Measurements from ENCODE around the gene PCK2.

The PCK2 gene

DNA sequence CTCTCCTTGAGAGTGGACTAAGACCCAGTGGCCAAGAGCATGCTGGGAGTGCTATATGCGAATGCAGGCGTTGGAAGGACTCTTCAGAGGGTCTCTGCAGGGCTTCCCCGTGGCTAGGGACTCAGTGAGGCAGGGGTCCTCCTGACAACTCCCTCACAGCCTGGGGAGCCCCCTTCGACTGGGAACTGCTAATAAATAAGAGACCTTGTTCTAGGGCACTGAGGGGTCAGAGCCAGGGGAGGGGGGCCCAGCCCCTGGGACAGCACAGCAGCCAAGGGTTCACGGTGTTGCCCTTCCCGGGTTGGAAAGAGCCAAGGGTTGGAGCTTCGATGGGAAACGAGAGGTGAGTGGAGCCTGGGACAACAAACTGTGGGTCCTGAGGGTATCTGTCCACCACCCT is 28.7 kb upstream of the PCK2 start:
- Histone ChIP-seq H3F3A (ENCODE audit: insufficient read depth, low read length) (no peaks in the 10 kb centered on the region), H3K9ac (ENCODE audit: low read length) (no peak overlapping the region), H3K9me2 (replicated peaks; ENCODE audit: insufficient read depth, low read length) (no peaks in the 10 kb centered on the region), H3K4me1 (ENCODE audit: low read length) (no peaks in the 10 kb centered on the region), H4K20me1 (ENCODE audit: insufficient read depth, low read length) (no peaks in the 10 kb centered on the region), H3K27me3 (replicated peaks; ENCODE audit: insufficient read depth, low read length) (no peaks in the 10 kb centered on the region), H3K36me3 (replicated peaks; ENCODE audit: insufficient read depth, low read length) (no peaks in the 10 kb centered on the region), H3K27ac (ENCODE audit: low read length) (no peak overlapping the region), H2AFZ (ENCODE audit: low read length) (no peak overlapping the region), H3K9me3 (replicated peaks; ENCODE audit: insufficient read depth, low read length) (no peaks in the 10 kb centered on the region), H3K4me3 (ENCODE audit: low read length) (no peak overlapping the region), H3K4me2 (ENCODE audit: low read depth, low read length) (no peak overlapping the region), H3K79me2 (ENCODE audit: low read length) (no peaks in the 10 kb centered on the region)
- no peak for DNase-seq
- TF ChIP-seq EZH2 (optimal IDR thresholded peaks at IDR 0.05; ENCODE audit: low read depth, low read length), result no peak
- TF ChIP-seq, protein P1, sequence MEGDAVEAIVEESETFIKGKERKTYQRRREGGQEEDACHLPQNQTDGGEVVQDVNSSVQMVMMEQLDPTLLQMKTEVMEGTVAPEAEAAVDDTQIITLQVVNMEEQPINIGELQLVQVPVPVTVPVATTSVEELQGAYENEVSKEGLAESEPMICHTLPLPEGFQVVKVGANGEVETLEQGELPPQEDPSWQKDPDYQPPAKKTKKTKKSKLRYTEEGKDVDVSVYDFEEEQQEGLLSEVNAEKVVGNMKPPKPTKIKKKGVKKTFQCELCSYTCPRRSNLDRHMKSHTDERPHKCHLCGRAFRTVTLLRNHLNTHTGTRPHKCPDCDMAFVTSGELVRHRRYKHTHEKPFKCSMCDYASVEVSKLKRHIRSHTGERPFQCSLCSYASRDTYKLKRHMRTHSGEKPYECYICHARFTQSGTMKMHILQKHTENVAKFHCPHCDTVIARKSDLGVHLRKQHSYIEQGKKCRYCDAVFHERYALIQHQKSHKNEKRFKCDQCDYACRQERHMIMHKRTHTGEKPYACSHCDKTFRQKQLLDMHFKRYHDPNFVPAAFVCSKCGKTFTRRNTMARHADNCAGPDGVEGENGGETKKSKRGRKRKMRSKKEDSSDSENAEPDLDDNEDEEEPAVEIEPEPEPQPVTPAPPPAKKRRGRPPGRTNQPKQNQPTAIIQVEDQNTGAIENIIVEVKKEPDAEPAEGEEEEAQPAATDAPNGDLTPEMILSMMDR (IDR thresholded peaks at IDR 0.05; ENCODE audit: low read length), result no peak
- no peak for TF ChIP-seq EZH2phosphoT487 (IDR thresholded peaks at IDR 0.05; ENCODE audit: low read length)

DNA sequence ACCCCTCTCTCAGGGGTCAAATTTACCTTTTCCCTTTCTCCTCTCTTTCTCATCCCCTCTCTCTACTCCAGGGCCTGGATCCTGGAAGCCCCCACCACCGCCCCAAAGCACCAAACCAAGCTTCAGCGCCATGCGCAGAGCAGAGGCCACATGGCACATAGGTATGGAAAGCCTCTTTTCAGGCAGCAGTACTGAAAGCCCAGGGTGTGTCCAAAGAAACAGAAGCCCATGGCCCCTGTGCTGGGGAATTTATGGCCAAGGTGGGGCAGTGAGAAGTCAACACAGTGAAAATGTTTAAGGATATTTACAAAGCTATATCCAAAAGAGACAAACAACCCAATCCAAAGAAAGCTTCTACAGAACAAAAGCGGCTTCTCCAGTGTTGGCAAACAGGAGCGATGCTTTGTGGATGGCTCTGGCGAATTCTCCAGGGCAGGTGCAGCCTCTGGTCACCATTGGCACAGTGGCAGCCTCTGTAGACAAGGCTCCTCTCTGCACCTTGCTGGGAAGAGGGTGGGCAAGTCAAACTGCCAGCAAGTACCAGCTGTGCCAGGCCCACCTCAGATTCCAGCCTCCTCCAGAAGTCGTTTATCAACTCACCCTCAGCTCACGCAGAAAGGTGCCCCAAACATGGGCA is 27.5 kb upstream of the PCK2 start:
- no peak overlapping the region for H3K9ac ChIP-seq (ENCODE audit: low read length)
- H3K4me2 ChIP-seq (ENCODE audit: low read depth, low read length), result no peak overlapping the region
- H3K4me1 ChIP-seq (ENCODE audit: low read length), result no peaks in the 10 kb centered on the region
- H2AFZ ChIP-seq (ENCODE audit: low read length), result no peak overlapping the region
- H4K20me1 ChIP-seq (ENCODE audit: insufficient read depth, low read length), result no peaks in the 10 kb centered on the region
- no peak overlapping the region for H3K4me3 ChIP-seq (ENCODE audit: low read length)
- no peak for DNase-seq
- no peaks in the 10 kb centered on the region for H3K27me3 ChIP-seq (replicated peaks; ENCODE audit: insufficient read depth, low read length)
- H3K9me3 ChIP-seq (replicated peaks; ENCODE audit: insufficient read depth, low read length), result no peaks in the 10 kb centered on the region
- no peaks in the 10 kb centered on the region for H3K36me3 ChIP-seq (replicated peaks; ENCODE audit: insufficient read depth, low read length)
- no peaks in the 10 kb centered on the region for H3K79me2 ChIP-seq (ENCODE audit: low read length)
- H3F3A ChIP-seq (ENCODE audit: insufficient read depth, low read length), result no peaks in the 10 kb centered on the region
- H3K9me2 ChIP-seq (replicated peaks; ENCODE audit: insufficient read depth, low read length), result no peaks in the 10 kb centered on the region
- TF ChIP-seq, protein P1 (IDR thresholded peaks at IDR 0.05; ENCODE audit: low read length), result no peak
- no peak overlapping the region for H3K27ac ChIP-seq (ENCODE audit: low read length)

DNA sequence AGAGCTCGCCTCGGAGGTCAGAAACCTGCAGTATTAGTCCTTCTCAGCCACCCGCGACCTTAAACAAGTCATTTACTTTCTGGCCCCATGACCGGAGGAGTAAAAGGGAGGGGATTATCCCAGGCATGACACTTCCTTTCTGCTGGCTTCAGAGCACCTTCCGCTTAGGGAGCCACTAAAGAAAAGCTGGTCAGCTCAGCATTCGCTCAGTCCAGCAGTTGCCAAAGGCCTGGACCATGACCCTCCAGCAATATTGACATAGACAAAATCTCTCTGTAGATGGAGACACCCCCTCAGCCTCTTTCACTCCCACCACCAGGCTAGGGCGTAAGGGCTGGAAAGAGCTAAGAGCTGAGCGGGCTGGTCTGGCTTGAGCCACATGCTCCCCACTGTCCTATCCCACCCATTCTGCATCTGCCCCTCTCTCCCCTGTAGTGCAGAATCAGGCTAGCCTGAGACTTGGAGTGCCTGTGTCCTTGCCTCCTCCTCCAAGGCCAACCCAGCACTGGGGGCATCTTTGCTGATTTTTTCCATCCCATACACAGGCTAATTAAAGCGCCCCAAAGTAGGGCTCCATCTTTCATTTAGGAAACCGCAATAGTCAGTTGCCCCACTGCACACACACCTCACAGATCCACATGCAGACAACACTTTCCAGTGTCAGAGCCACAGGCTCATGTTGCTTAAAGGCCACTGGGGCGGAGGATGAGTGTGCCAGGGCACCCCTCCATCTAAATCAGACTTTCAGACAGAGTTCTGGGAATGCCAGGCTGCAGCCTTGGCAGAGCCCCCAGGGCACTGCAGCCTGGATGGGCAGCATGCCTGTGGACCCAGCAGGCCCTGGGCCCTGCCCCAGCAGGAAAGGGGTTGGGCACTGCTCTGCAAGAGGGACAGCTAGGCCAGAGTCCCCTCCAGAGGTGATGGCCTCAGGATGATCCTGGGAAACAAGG is 26.7 kb upstream of the PCK2 start:
- Histone ChIP-seq H3K4me2 (ENCODE audit: low read depth, low read length) (no peak overlapping the region), H2AFZ (ENCODE audit: low read length) (no peak overlapping the region), H3K4me1 (ENCODE audit: low read length) (no peaks in the 10 kb centered on the region), H3F3A (ENCODE audit: insufficient read depth, low read length) (no peaks in the 10 kb centered on the region), H3K9me2 (replicated peaks; ENCODE audit: insufficient read depth, low read length) (no peaks in the 10 kb centered on the region), H3K79me2 (ENCODE audit: low read length) (no peaks in the 10 kb centered on the region), H3K36me3 (replicated peaks; ENCODE audit: insufficient read depth, low read length) (no peaks in the 10 kb centered on the region), H3K9ac (ENCODE audit: low read length) (no peak overlapping the region), H4K20me1 (ENCODE audit: insufficient read depth, low read length) (no peaks in the 10 kb centered on the region), H3K27ac (ENCODE audit: low read length) (no peak overlapping the region), H3K27me3 (replicated peaks; ENCODE audit: insufficient read depth, low read length) (no peaks in the 10 kb centered on the region), H3K9me3 (replicated peaks; ENCODE audit: insufficient read depth, low read length) (no peaks in the 10 kb centered on the region), H3K4me3 (ENCODE audit: low read length) (no peak overlapping the region)
- no peak for DNase-seq
- no peak for TF ChIP-seq EZH2 (optimal IDR thresholded peaks at IDR 0.05; ENCODE audit: low read depth, low read length)
- no peak for TF ChIP-seq EZH2phosphoT487 (IDR thresholded peaks at IDR 0.05; ENCODE audit: low read length)
- TF ChIP-seq, protein P1 (IDR thresholded peaks at IDR 0.05; ENCODE audit: low read length), result no peak
